NCI-H2196 (cell line): ENCODE data around the gene VSTM5.
A peak's percentile ranks its signal among the peaks of the same experiment; 100 is the strongest.
"Not testable (repeated sequence)": the region's sequence is repeated elsewhere in the genome, so short reads cannot be mapped to it uniquely, and the experiment has no call there.

Experiments used
- DNase-seq: peaks from one replicate; lab custom pipeline; 2025; ENCODE audit not compliant: unreplicated experiment; lab: John Stamatoyannopoulos, UW

The VSTM5 gene

GRCh38 chr11:93850594-93851018, at the start of gene VSTM5:
Gene VSTM5 (minus strand): TSS chr11:93850618. CDS start chr11:93850502, 116 bp downstream.
- peak; percentile 28 for DNase-seq

- peak; percentile 55 for DNase-seq
Measured at GRCh38 chr11:93895106-93895862, 44.9 kb upstream of the VSTM5 start.

- DNase-seq, result no peak
Measured at GRCh38 chr11:93890391-93891051, 40.1 kb upstream of the VSTM5 start.

GRCh38 chr11:93887111-93887510, 36.7 kb upstream of the VSTM5 start:
- DNase-seq, result no peak

- not testable (repeated sequence) for DNase-seq
Measured at GRCh38 chr11:93879114-93879513, 28.7 kb upstream of the VSTM5 start.

- DNase-seq, result no peak
Measured at GRCh38 chr11:93875637-93876036, 25.2 kb upstream of the VSTM5 start.

GRCh38 chr11:93871526-93871925, 21.1 kb upstream of the VSTM5 start:
- DNase-seq, result no peak

GRCh38 chr11:93870616-93871015, 20.2 kb upstream of the VSTM5 start:
- no peak for DNase-seq

- DNase-seq, result no peak
Measured at GRCh38 chr11:93869830-93870229, 19.4 kb upstream of the VSTM5 start.

GRCh38 chr11:93868404-93868803, 18.0 kb upstream of the VSTM5 start:
- not testable (repeated sequence) for DNase-seq

- DNase-seq, result no peak
Measured at GRCh38 chr11:93861808-93862207, 11.4 kb upstream of the VSTM5 start.

GRCh38 chr11:93858121-93858775, 7.8 kb upstream of the VSTM5 start:
- DNase-seq, result peak; percentile 6

- DNase-seq, result peak; percentile 29
Measured at GRCh38 chr11:93857413-93858120, 7.1 kb upstream of the VSTM5 start.

- no peak for DNase-seq
Measured at GRCh38 chr11:93852242-93852641, 1.8 kb upstream of the VSTM5 start.

GRCh38 chr11:93849751-93850593, 446 bp downstream of the VSTM5 start:
- peak; percentile 7 for DNase-seq

- DNase-seq, result no peak
Measured at GRCh38 chr11:93849201-93849600, 1.2 kb downstream of the VSTM5 start.

GRCh38 chr11:93846411-93846810, 4.0 kb downstream of the VSTM5 start:
- DNase-seq, result no peak

- no peak for DNase-seq
Measured at GRCh38 chr11:93845181-93846092, 5.0 kb downstream of the VSTM5 start.

- DNase-seq, result no peak
Measured at GRCh38 chr11:93844568-93844967, 5.8 kb downstream of the VSTM5 start.
